Measurements from ENCODE around the gene SCARB1. TPM values are rescaled to one million over a fixed set of nuclear protein-coding genes. Genes with fewer than 3 reads are reported as not detected.

SCARB1 gene
- total RNA-seq, 2 donors from 2014 or later = 44.9 to 83.1 TPM

DNA sequence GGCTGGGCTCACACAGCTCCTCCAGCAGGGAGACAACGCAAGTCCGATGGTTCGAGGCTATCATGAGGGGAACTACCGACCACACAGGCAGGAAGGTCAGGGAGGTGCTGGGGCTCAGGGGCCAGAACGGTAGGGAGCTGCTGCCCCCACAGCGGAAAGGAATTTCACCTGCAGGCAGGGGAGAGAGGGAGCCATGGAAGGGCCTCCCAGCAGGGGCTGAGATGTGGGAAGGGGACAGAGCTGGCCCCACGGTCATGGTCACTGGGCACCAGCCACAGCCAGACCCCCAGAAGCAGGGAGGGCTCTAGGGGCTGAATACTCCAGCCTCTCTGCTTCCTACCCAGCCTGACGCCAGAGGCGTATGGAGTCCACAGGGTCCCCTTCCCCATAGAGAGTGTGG is 103.1 kb downstream of the SCARB1 start:
- no peak overlapping the region for H3K27ac ChIP-seq
- H3K4me1 ChIP-seq = no peaks in the 10 kb centered on the region
- no peak overlapping the region for H3K9ac ChIP-seq (ENCODE audit: low read depth in 2 of 2, low read length in 2 of 2)
- TF ChIP-seq, protein P1, sequence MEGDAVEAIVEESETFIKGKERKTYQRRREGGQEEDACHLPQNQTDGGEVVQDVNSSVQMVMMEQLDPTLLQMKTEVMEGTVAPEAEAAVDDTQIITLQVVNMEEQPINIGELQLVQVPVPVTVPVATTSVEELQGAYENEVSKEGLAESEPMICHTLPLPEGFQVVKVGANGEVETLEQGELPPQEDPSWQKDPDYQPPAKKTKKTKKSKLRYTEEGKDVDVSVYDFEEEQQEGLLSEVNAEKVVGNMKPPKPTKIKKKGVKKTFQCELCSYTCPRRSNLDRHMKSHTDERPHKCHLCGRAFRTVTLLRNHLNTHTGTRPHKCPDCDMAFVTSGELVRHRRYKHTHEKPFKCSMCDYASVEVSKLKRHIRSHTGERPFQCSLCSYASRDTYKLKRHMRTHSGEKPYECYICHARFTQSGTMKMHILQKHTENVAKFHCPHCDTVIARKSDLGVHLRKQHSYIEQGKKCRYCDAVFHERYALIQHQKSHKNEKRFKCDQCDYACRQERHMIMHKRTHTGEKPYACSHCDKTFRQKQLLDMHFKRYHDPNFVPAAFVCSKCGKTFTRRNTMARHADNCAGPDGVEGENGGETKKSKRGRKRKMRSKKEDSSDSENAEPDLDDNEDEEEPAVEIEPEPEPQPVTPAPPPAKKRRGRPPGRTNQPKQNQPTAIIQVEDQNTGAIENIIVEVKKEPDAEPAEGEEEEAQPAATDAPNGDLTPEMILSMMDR (IDR thresholded peaks at IDR 0.05) = no peak
- no peak for DNase-seq
- peaks cover 4% of the 10 kb centered on the region for H3K9me3 ChIP-seq
- H3K36me3 ChIP-seq = no peaks in the 10 kb centered on the region
- H3K4me3 ChIP-seq = no peak overlapping the region
- intact Hi-C loops (cut with DNase I) = no loop called here
- H3K27me3 ChIP-seq = no peaks in the 10 kb centered on the region

- no peaks in the 10 kb centered on the region for H3K36me3 ChIP-seq
- H3K9ac ChIP-seq (ENCODE audit: low read depth in 2 of 2, low read length in 2 of 2) = no peak overlapping the region
- H3K4me3 ChIP-seq = no peak overlapping the region
- TF ChIP-seq, protein P1 (IDR thresholded peaks at IDR 0.05) = no peak
- intact Hi-C loops (cut with DNase I) = no loop called here
- DNase-seq = no peak
- no peak overlapping the region for H3K27ac ChIP-seq
- no peaks in the 10 kb centered on the region for H3K27me3 ChIP-seq
- peaks cover 4% of the 10 kb centered on the region for H3K9me3 ChIP-seq
- no peaks in the 10 kb centered on the region for H3K4me1 ChIP-seq
Observed at GRCh38 chr12:124759841-124760503, 103.7 kb downstream of the SCARB1 start.

DNA sequence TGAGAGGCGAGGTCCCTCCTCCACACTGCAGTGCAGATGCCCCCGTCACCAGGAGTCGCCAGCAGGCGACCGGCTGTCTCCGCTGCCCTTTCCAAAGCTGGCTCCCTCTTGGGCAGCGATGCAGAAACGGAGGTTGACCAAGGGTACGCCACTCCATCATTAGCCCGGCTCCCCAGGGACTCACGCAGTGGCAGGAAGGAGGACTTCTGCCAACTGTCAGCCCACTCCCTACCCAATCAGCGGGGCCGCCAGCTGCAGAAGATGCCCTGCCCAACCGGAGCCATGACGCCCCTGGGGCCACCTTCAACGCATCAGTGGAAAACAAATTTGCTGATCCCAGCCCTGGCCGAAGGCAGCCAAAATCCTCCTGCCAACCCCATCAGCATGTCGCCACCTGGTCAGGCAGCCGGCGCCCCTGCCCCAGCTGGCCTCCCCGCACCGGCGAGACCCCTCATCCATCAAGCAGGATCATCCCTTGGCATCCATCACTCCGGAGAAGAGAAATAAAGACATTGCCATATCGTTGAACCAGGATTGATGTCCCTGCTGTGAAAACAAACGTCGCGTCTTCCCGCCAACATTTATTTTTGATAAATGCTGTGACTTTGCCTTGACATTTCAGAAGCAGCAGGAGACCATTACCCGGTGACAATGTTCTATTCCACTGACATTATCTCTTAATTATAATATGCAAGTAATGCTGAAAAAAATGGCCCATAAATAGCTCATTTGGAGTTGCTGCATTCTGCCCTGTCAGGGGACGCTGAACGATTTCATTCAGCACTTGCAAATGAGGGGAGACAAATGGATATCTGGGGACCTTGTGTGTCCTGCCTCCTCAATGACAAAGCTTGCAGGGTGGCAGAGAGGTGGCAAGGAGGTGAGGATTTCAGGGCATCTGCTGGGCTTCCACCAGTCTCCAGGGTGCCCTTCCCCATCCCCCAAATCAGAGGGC is 105.1 kb downstream of the SCARB1 start:
- Histone ChIP-seq H3K27ac (no peak overlapping the region), H3K9me3 (no peaks in the 10 kb centered on the region), H3K4me3 (no peak overlapping the region), H3K27me3 (no peaks in the 10 kb centered on the region), H3K4me1 (no peaks in the 10 kb centered on the region), H3K36me3 (no peaks in the 10 kb centered on the region), H3K9ac (ENCODE audit: low read depth in 2 of 2, low read length in 2 of 2) (no peak overlapping the region)
- no peak for DNase-seq
- TF ChIP-seq, protein P1 (IDR thresholded peaks at IDR 0.05) = no peak
- intact Hi-C loops (cut with DNase I) = no loop called here

GRCh38 chr12:124757329-124757728 is 106.3 kb downstream of the SCARB1 start:
- Histone ChIP-seq H3K4me1 (no peaks in the 10 kb centered on the region), H3K36me3 (no peaks in the 10 kb centered on the region), H3K27ac (no peak overlapping the region), H3K4me3 (no peak overlapping the region), H3K27me3 (no peaks in the 10 kb centered on the region), H3K9me3 (no peaks in the 10 kb centered on the region), H3K9ac (ENCODE audit: low read depth in 2 of 2, low read length in 2 of 2) (no peak overlapping the region)
- TF ChIP-seq, protein P1 (IDR thresholded peaks at IDR 0.05) = no peak
- no peak for DNase-seq
- intact Hi-C loops (cut with DNase I) = no loop called here

GRCh38 chr12:124756760-124757159 is 106.9 kb downstream of the SCARB1 start:
- DNase-seq = no peak
- H3K9ac ChIP-seq (ENCODE audit: low read depth in 2 of 2, low read length in 2 of 2) = no peak overlapping the region
- H3K27ac ChIP-seq = peak overlapping the region; percentile 23
- H3K4me1 ChIP-seq = no peaks in the 10 kb centered on the region
- no peaks in the 10 kb centered on the region for H3K9me3 ChIP-seq
- no peaks in the 10 kb centered on the region for H3K27me3 ChIP-seq
- H3K36me3 ChIP-seq = no peaks in the 10 kb centered on the region
- intact Hi-C loops (cut with DNase I) = no loop called here
- TF ChIP-seq, protein P1 (IDR thresholded peaks at IDR 0.05) = no peak
- no peak overlapping the region for H3K4me3 ChIP-seq
